HG03097 (cell line): Measurements from ENCODE around the gene PEAK3.

ENCODE experiments used
- ATAC-seq: cut with Tn5 transposase; IDR thresholded peaks from one replicate; pipeline ENCODE4 v1.9.1; 2021; ENCODE audit not compliant: unreplicated experiment, low FRiP score

Gene PEAK3

DNA sequence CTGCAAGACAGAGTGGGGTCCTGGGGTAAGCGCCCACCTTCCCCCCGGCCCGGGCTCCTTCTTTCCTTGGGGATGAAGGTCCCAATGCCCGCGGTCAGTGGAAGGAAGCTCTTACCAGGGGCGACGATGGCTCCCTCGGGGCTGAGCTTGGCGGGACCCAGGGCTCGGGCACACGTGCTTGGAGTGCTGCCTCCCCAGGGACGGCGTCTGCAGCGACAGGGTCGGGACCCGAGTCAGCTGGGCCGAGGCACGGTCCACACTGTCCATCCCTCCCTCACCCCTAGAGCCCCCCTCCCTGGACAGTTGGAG is 29.2 kb downstream of the PEAK3 start:
- ATAC-seq: no peak

DNA sequence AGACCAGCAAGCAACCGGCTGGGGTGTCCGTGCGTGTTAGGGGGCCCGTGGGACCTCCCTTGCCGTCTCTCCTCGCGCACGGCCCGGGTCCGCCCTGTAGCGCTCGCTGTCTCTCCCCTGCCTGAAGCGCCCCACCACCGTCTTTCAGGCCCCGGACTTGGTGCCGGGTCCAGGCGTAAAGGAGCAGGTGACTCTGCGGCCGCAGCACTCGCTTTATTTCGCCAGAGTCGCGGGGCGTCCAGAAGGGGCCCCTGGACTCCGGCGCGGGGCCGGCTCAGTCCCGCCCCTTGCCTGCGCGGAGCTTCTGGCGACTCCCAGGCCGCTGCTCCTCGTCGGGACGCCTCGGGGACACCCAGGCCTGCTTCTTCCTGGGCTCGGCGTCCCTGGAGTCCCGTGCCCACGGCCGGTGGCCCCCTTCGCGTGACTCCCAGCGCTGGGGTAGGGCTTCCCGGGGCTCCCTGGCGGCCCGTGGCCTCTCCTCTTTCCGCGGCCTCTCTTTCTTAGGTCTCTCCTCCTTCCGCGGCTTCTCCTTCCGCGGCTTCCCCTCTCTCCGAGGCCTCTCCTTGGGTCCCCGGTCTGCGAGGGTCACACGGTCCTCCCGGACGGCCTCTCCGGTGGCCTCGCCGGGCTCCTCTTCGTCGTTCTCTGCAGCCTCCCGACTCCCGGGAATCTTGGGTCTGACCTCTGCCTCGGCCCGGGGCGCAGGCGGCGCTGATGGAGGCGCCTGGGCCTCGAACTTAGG is 29.7 kb downstream of the PEAK3 start:
- no peak for ATAC-seq

DNA sequence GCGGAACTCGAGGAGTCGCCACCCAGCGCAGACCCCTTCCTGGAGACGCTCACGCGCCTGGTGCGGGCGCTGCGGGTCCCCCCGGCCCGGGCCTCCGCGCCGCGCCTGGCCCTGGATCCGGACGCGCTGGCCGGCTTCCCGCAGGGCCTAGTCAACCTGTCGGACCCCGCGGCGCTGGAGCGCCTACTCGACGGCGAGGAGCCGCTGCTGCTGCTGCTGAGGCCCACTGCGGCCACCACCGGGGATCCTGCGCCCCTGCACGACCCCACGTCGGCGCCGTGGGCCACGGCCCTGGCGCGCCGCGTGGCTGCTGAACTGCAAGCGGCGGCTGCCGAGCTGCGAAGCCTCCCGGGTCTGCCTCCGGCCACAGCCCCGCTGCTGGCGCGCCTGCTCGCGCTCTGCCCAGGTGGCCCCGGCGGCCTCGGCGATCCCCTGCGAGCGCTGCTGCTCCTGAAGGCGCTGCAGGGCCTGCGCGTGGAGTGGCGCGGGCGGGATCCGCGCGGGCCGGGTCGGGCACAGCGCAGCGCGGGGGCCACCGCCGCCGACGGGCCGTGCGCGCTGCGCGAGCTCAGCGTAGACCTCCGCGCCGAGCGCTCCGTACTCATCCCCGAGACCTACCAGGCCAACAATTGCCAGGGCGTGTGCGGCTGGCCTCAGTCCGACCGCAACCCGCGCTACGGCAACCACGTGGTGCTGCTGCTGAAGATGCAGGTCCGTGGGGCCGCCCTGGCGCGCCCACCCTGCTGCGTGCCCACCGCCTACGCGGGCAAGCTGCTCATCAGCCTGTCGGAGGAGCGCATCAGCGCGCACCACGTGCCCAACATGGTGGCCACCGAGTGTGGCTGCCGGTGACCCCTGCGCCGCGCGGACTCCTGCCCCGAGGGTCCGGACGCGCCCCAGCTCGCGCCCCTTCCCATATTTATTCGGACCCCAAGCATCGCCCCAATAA is 30.6 kb downstream of the PEAK3 start:
- ATAC-seq: no peak

DNA sequence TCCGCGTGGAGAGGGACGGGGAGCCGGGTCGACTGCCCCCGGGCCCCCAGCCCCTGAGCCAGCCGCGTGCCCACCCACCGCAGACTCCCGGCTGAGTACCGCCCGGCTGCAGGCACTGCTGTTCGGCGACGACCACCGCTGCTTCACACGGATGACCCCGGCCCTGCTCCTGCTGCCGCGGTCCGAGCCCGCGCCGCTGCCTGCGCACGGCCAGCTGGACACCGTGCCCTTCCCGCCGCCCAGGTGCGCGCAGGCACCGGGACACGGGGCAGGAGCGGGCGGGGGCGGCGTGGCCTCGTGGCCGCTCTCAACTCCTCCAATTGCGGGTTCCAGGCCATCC is 31.2 kb downstream of the PEAK3 start:
- ATAC-seq: no peak

DNA sequence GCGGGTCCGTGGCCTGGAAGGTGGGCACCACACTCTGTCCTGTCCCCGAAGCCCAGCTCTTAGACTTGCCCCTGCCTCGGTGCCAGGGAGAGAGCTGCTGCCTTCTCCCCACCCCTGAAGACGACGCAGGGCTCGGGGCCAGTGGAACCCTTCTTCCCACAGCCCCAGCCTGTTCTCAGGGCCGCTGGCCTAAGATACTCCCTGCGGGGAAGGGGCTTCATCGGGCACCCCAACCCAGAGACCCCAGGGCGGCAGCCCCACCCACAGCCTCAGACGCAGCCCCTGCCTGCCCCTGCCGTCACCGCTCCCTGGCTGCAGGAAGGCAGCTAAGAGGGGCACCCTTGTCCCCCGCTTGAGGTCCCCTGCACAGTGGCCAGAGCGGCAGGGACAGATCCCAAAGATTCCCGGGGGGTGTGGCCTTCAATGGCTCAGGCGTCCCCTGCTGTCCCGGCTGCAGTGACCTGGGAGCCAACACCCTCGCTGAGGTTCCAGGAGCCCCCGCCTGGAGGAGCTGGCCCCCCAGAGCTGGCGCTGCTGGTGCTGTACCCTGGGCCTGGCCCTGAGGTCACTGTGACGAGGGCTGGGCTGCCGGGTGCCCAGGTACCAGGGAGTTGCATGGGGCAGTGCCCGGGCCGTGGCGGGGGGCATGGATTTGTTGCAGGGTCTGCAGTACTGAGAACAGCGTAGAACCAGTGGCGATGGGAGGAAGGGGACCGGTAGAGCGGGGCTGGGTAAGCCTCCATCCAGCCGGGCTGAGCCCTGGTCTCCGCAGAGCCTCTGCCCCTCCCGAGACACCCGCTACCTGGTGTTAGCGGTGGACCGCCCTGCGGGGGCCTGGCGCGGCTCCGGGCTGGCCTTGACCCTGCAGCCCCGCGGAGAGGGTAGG is 31.9 kb downstream of the PEAK3 start:
- ATAC-seq: no peak

DNA sequence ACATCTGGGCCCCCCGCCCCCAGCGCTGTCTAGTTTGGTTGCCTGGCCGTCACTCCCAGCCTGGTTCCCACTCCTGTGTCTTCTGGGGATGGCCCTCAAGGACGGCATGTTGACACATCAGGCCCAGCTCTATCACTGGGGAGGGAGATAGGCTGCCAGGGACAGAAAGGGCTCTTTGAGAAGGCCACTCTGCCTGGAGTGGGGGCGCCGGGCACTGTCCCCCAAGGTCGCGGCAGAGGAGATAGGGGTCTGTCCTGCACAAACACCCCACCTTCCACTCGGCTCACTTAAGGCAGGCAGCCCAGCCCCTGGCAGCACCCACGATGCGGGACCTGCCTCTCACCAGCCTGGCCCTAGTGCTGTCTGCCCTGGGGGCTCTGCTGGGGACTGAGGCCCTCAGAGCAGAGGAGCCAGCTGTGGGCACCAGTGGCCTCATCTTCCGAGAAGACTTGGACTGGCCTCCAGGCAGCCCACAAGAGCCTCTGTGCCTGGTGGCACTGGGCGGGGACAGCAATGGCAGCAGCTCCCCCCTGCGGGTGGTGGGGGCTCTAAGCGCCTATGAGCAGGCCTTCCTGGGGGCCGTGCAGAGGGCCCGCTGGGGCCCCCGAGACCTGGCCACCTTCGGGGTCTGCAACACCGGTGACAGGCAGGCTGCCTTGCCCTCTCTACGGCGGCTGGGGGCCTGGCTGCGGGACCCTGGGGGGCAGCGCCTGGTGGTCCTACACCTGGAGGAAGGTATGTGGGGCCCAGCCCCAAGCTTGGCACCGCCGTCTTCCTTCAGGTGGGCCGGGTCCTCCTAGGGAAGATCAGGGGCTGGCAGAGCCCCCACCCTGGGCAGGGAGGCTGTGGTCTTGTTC is 32.7 kb downstream of the PEAK3 start, which contains the start of gene AMH:
Gene AMH, plus strand, starts transcription at position 314 of the 857 bp plus-strand sequence. Its CDS starts 10 bp downstream, at position 324.
- no peak for ATAC-seq

GRCh38 chr19:2248136-2249009 is 33.6 kb downstream of the PEAK3 start:
- ATAC-seq: no peak

DNA sequence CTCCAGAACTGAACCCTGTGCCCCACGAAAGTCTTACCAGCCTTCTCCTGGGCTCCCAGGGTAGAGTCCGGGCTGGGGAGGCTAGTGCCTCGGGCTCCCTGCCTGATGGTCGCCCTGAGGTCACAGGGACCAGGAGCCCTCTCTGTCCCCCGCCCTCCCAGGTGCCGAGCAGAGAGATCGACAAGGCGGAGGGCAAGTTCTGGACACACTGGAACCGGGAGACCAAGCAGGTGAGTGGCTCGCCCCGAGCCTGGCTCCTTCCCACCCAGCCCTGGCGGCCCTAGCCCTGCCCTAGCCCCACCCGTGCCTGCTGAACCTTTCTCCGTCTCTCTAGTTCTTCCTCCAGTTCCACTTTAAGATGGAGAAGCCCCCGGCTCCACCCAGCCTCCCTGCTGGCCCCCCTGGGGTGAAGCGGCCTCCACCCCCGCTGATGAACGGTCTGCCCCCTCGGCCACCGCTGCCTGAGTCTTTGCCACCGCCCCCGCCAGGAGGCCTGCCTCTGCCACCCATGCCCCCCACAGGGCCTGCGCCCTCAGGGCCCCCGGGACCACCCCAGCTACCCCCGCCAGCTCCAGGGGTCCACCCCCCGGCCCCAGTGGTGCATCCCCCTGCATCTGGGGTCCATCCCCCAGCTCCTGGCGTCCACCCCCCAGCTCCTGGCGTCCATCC is 34.4 kb downstream of the PEAK3 start:
- no peak for ATAC-seq

DNA sequence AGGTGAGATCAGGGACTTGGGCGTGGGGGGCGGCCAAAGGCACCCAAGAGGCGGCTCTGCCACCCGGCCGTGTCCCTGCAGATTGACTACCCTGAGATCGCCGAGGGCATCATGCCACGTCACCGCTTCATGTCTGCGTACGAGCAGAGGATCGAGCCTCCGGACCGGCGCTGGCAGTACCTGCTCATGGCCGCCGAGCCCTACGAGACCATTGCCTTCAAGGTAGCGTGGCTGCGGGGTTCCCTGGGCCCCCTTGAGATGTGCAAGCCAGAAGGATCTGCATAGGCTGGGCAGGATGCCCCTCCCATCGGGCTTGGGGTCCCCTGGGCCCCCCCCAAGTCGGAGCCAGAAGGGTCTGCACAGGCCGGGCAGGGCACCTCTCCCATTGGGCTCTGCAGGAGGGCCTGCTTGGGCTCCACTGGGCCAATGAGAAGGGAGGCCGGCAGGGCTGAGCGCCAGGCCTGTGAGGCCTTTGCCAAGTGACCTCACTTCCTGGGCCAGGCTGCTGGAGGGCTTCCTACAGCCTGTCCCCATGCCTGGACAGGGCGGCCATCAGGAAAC is 35.1 kb downstream of the PEAK3 start:
- no peak for ATAC-seq

DNA sequence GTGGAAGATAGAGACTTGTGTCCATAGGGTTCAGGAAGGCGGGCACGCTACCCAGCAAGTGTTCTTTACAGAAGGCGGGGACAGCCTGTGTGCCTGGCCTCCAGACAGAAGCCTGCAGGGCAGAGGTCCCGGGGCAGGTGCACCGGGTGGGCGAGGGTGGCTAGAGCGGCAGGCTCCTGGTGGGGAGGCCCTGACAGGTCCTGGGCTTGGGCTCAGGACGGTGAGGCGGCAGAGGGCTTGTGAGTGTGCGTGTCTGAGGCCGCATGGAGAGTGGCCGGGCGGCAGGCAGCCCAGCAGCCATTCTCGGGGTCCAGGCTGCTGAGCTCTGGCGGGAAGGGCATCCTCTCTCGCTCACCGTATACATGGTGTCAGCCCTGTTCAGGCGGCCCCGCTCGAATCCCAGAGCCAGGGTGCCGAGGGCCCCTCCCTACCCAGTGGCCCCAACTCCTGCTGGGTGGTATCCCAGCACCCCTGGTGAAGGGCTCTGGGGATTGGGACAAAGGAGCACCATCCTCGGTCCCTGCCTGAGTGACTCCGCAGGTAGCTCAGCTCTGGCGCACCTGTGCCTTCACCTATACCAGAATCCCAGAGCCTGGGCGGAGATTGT is 35.9 kb downstream of the PEAK3 start:
- ATAC-seq: no peak

DNA sequence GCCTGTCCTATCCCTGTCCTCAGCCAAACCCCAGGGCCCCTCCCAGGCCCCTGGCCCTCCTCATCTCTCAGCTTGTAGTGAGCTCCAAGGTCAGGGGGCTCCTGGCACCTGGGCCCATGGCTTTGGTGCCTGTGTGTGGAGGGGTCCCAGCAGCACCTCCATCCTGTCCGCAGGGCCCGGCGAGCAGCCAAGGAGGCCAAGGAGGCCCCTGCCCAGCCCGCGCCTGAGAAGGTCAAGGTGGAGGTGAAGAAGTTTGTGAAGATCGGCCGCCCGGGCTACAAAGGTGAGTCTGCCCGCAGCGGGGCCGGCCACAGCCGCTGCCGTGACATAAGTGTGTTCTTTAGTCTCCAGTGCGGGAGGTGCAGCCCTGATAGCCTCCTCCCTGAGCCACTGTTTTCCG is 36.7 kb downstream of the PEAK3 start:
- no peak for ATAC-seq

- ATAC-seq: no peak
Observed at GRCh38 chr19:2244486-2244885, 37.5 kb downstream of the PEAK3 start.

GRCh38 chr19:2244125-2244411 is 37.9 kb downstream of the PEAK3 start:
- ATAC-seq: no peak

DNA sequence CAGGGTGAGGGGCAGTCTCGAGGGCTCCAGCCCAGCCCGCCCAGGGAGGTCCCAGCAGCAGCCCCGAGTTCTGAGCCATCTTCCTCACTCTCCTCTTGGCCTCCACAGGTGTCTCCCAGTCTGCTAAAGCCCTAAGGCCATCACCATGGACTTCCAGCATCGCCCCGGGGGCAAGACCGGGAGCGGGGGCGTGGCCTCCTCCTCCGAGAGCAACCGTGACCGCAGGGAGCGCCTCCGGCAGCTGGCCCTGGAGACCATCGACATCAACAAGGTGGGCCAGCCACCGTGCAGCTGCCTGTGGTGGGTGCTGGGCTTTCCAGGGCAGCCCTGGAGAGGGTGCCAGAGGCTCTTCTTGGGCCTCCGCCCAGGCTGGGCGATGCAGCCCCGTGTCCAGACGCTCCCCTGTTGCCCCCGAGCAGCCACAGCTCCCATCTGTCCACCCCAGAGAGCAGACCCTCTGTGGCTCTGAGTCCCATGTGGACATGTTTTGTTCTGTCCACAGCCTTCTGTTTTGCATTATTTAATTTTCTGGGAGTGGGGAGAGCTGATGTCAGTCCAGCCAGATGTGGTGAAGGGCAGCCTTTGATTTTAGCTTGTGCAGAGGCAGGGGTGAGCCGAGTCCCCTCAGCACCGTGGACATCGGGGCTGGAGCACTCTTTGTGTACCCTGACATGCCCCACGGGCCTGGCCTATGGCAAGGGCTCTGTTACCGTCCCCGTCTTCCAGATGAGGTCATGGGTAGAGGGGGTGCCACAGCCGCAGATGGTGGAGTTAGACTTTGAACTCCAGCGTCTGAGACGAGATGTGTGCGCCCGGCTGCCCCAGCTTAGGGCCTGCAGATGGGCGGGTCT is 38.5 kb downstream of the PEAK3 start:
- no peak for ATAC-seq

DNA sequence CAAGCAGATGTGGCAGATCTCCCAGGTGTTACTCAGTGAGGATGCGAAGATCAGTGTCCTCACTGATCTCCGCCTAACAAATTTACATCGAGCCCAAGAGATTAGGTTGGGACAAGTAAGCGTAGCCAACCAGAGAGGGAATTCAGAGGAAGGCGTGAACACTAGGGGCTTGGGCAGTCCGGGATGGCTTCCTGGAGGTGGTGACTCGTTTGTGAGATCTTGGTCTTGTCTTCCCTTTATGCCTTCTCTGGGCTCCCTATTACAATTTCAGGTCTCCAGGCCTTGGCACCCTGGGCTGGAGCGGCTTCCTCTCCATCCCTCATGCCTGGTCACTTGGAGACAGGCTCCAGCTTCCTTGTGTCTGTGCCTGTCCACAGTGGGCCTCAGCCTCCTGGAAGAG is 39.2 kb downstream of the PEAK3 start:
- no peak for ATAC-seq

DNA sequence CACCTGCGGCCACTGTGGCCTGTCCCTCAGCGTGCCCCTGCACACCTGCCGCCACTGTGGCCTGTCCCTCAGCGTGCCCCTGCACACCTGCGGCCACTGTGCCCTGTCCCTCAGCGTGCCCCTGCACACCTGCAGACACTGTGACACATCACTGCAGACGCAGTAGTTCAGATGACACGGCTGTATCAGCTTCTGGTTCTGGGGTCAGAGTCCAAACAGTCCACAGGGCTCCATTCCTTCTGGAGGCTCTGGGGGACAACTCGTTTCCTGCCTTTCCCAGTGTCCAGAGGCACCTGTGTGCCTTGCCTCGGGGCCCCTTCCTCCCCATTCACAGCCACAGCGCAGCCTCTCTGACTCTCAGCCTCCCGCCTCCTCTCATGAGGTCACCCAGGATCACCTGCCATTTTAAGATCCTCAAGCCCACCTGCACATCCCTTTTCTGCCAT is 39.9 kb downstream of the PEAK3 start:
- ATAC-seq: no peak
